T-helper 1 cell treated with Interleukin-12 subunit alpha and Interleukin-12 subunit beta and Interleukin-4 antibody, amounts not matched to agents 30 μg/mL and 1 μg/mL, for 36 hours (primary cell): ENCODE measurements around the gene BICC1.

Experiments used
- H3K27ac Mint-ChIP-seq: one replicate; pipeline ENCODE4 v1.8.0; 2021; ENCODE audit warnings: mild to moderate bottlenecking, mixed read lengths
- H3K27me3 Mint-ChIP-seq: one replicate; pipeline ENCODE4 v1.8.0; 2021; ENCODE audit warnings: low read depth, mixed read lengths
- H3K36me3 Mint-ChIP-seq: one replicate; pipeline ENCODE4 v1.8.0; 2021; ENCODE audit warnings: low read depth, mixed read lengths
- H3K4me1 Mint-ChIP-seq: one replicate; pipeline ENCODE4 v1.8.0; 2021; ENCODE audit warnings: low read depth, mixed read lengths
- H3K4me3 Mint-ChIP-seq: one replicate; pipeline ENCODE4 v1.8.0; 2021; ENCODE audit warnings: mild to moderate bottlenecking, moderate library complexity, mixed read lengths
- H3K9me3 Mint-ChIP-seq: one replicate; pipeline ENCODE4 v1.8.0; 2021; ENCODE audit warnings: mixed read lengths

BICC1 gene

DNA sequence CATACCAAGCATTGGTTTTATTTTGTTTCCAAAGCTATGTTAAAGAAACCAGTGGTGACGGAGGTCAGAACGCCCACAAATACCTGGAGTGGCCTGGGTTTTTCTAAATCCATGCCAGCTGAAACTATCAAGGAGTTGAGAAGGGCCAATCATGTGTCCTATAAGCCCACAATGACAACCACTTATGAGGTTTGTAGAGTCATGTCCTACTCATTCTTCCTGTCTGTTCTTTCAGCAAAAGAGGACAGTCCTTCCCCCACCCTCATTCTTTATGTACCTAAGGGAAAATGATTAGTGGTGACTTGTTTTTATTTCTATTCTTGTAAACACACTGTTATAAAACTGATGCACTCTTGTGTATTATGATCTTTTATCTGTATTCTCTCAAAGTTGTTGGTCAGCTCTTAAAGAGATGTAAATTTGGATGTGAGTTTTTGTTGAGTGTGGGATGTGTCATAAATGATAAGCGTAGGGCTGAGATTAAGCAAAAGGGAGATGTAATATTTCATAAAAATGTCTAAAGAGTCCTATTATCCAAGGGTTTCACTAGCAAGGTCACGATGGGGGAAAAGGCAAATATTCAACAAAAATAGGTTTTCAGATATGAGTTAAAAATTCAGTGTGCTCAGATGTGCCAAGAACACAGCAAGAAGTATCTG lies 294.4 kb downstream of the BICC1 start:
- no peaks in the 10 kb centered on the region for H3K9me3 Mint-ChIP-seq
- H3K36me3 Mint-ChIP-seq, result no peaks in the 10 kb centered on the region
- no peak overlapping the region for H3K4me3 Mint-ChIP-seq
- H3K27ac Mint-ChIP-seq, result no peak overlapping the region
- no peaks in the 10 kb centered on the region for H3K4me1 Mint-ChIP-seq
- H3K27me3 Mint-ChIP-seq, result no peaks in the 10 kb centered on the region

DNA sequence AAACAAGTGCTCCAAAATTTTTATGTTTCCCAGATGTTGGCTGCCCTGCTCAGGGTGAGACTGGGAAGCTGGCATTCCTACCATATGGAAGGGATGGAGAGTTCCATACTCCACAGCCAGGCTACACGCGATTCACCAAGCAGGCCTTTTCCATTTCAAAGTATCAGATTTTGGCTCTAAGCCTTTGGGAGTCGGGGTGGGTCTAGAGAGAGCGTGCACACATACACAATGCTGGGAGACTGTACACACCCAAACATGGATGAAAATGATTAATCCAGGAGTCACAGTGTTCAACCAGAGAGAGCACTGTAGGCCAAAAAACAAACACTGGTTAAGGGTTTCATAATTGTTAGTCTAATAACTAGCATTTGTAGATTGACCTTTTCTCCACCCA lies 295.0 kb downstream of the BICC1 start:
- no peaks in the 10 kb centered on the region for H3K4me1 Mint-ChIP-seq
- H3K36me3 Mint-ChIP-seq, result no peaks in the 10 kb centered on the region
- H3K4me3 Mint-ChIP-seq, result no peak overlapping the region
- no peak overlapping the region for H3K27ac Mint-ChIP-seq
- H3K27me3 Mint-ChIP-seq, result no peaks in the 10 kb centered on the region
- no peaks in the 10 kb centered on the region for H3K9me3 Mint-ChIP-seq

DNA sequence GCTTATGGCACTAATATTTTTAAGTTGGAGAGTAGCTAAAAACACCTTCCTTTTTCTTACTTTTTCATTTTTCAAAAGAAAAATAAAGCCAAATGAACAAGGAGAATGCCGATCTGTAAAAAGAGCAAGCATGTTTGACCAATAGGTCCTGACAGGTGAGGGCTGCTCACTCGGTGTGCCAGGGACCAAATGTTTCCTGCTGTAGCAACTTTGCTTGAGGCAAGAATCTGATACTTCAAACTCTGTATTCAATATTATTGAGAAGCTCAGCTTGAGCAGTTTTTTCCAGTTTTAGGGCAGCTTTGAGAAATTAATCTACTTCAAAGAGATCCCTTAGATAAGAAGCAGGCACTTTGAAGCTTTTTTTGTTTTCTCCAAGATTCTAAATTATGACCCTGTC lies 298.1 kb downstream of the BICC1 start:
- Mint-ChIP-seq H3K27me3 (no peaks in the 10 kb centered on the region), H3K4me3 (no peak overlapping the region), H3K9me3 (no peaks in the 10 kb centered on the region), H3K4me1 (no peaks in the 10 kb centered on the region), H3K36me3 (no peaks in the 10 kb centered on the region), H3K27ac (no peak overlapping the region)

DNA sequence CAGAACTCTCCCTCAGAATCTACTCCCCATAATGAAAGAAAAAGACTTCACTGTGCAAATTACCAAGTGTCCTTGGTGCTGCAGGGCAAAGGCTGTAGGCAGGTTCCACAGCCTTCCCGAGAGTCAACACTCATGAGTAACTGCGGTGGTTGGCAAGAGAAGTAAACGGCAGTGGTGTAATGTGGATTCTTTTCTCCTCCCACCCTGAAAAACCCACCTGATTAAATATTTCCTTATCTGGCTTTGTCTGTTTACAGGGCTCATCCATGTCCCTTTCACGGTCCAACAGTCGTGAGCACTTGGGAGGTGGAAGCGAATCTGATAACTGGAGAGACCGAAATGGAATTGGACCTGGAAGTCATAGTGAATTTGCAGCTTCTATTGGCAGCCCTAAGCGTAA lies 300.9 kb downstream of the BICC1 start:
- H3K27ac Mint-ChIP-seq, result no peak overlapping the region
- H3K9me3 Mint-ChIP-seq, result no peaks in the 10 kb centered on the region
- H3K27me3 Mint-ChIP-seq, result no peaks in the 10 kb centered on the region
- no peak overlapping the region for H3K4me3 Mint-ChIP-seq
- H3K36me3 Mint-ChIP-seq, result no peaks in the 10 kb centered on the region
- no peaks in the 10 kb centered on the region for H3K4me1 Mint-ChIP-seq

DNA sequence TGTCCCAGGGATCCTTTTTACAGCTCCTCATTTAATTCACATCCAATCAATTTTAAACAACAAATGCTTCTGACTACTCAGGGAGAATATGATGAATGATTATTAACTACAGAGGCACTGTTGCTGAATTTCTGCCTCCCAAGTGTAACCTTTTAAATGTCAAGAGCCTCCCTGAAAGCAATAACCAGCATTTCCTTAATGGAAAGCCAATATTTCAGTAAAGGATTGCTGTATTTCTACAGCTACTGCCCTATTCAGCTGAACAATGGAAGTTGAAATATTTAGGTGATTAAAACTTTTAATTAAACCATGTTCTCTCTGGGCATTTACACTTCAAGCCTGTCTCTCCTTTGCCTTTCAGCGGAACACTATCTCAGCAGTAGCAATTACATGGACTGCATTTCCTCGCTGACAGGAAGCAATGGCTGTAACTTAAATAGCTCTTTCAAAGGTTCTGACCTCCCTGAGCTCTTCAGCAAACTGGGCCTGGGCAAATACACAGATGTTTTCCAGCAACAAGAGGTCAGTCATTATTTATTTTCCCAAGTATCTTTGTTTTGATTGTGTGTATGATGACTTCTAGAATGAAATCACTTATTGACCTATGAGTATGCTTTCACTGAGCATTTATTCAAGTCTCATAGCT lies 304.7 kb downstream of the BICC1 start:
- H3K27me3 Mint-ChIP-seq, result no peaks in the 10 kb centered on the region
- H3K4me3 Mint-ChIP-seq, result no peak overlapping the region
- H3K27ac Mint-ChIP-seq, result no peak overlapping the region
- H3K36me3 Mint-ChIP-seq, result no peaks in the 10 kb centered on the region
- H3K4me1 Mint-ChIP-seq, result no peaks in the 10 kb centered on the region
- no peaks in the 10 kb centered on the region for H3K9me3 Mint-ChIP-seq

DNA sequence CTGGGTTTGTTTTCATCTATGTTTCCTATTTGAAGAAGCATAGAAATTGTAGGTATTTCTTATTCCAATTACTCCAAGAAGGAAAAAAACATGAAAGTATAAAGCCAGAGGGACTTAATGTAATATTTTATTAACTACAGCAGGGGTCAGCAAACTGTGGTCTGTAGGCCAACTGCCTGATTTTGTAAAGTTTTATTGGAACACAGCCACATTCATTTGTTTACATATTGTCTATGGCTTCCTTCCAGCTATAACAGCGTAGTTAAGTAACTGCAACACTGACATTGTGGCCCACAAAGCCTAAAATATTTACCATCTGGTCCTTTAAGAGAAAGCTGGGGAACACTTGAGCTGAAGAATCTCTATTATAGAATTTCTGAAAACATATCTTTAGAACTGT lies 306.2 kb downstream of the BICC1 start:
- H3K9me3 Mint-ChIP-seq, result no peaks in the 10 kb centered on the region
- H3K27me3 Mint-ChIP-seq, result no peaks in the 10 kb centered on the region
- no peak overlapping the region for H3K27ac Mint-ChIP-seq
- no peak overlapping the region for H3K4me3 Mint-ChIP-seq
- H3K36me3 Mint-ChIP-seq, result no peaks in the 10 kb centered on the region
- H3K4me1 Mint-ChIP-seq, result no peaks in the 10 kb centered on the region

DNA sequence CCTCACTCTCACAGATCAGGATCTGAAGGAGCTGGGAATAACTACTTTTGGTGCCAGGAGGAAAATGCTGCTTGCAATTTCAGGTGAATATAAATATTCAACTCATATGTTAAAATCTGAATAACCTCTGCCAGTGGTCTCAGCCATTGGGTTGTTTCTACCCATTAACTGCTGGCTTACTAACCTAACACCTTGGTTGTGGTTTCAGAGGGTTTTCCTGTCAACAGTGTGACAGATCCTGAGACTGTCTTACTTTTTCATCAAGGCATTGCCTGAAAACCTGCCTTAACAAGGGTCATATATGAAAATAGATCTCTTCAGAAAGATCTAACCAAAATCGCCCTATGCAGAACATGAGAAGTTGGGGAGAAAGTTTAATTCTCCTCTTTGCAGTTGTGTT lies 307.7 kb downstream of the BICC1 start:
- Mint-ChIP-seq H3K4me3 (no peak overlapping the region), H3K4me1 (no peaks in the 10 kb centered on the region), H3K27ac (no peak overlapping the region), H3K36me3 (no peaks in the 10 kb centered on the region), H3K27me3 (no peaks in the 10 kb centered on the region), H3K9me3 (no peaks in the 10 kb centered on the region)

DNA sequence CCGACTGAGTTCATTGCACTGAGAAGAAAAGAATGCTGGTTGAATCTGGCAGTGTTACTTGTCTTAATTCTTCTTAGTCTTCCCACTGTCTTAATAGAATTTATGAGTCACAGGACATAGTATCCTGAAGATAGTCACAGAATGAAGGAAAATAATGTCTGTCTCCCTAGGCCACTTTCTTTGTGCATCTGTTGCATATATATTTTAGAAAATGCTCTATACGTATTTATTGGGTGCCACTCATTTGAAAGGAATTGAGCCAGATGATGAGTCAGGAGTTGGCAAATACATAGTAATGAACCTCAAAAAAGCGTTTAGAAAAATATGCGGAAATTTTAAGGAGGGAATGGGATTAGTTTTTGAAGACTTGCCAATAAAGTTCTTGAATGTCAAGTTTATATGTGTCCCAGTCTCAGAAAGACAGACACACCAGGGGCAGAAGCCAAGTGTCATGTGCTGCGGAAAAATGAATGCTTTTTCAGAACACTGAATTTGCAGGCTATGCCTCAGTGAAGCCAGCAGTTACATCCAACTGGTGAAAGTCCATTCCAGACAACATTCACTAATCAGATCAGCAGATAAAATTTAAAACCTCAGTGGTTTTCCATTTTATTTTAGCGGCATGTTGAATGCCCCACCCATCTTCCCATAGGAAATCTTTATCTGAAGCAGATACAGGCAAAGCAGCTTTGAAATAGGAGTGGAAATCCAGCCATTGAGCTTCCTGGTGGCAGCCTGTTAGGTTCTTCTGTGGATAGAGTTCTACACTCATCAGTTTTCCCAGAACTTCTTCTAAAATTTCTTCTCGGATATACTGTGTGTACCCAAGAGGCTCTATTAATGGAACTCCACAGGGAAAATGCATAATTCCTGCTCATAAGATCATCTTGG lies 308.4 kb downstream of the BICC1 start:
- H3K9me3 Mint-ChIP-seq, result no peaks in the 10 kb centered on the region
- H3K36me3 Mint-ChIP-seq, result no peaks in the 10 kb centered on the region
- H3K27ac Mint-ChIP-seq, result no peak overlapping the region
- no peak overlapping the region for H3K4me3 Mint-ChIP-seq
- no peaks in the 10 kb centered on the region for H3K27me3 Mint-ChIP-seq
- H3K4me1 Mint-ChIP-seq, result no peaks in the 10 kb centered on the region

DNA sequence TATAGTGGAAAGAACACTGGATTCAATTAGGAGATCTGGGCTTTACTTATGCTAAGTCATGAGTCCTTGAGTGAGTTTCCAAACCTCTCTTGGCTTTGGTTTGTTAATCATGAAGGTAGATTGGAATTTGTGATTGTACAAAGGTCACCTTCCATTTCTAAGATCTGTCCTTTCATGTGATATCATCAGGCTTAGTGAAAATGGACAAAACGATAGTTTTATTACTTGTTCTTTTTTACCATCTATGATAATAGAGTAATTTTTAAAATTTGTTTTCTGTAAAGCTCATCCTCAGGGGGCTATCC lies 309.0 kb downstream of the BICC1 start:
- H3K4me1 Mint-ChIP-seq, result no peaks in the 10 kb centered on the region
- no peak overlapping the region for H3K27ac Mint-ChIP-seq
- H3K36me3 Mint-ChIP-seq, result no peaks in the 10 kb centered on the region
- H3K4me3 Mint-ChIP-seq, result no peak overlapping the region
- H3K9me3 Mint-ChIP-seq, result no peaks in the 10 kb centered on the region
- H3K27me3 Mint-ChIP-seq, result no peaks in the 10 kb centered on the region

DNA sequence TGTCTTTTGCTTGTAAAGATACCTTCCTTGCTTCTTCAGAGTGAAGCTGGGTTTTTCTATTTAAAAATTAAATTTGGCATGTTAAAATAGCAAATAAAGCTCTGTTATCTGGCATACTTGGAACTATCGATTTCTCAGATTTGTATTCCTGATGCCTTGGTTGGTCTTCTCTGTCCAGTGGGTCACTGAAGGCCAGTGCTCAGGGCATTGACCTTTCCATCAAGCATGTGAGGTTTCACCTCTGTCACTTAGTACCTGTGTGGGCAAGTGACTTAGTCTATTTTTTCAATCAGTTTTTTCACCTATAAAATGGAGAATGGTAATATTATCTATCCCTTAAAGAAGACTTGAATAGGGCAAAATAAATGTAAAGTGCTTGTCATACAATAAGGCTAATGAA lies 311.3 kb downstream of the BICC1 start:
- Mint-ChIP-seq H3K36me3 (no peaks in the 10 kb centered on the region), H3K27ac (no peak overlapping the region), H3K9me3 (no peaks in the 10 kb centered on the region)

DNA sequence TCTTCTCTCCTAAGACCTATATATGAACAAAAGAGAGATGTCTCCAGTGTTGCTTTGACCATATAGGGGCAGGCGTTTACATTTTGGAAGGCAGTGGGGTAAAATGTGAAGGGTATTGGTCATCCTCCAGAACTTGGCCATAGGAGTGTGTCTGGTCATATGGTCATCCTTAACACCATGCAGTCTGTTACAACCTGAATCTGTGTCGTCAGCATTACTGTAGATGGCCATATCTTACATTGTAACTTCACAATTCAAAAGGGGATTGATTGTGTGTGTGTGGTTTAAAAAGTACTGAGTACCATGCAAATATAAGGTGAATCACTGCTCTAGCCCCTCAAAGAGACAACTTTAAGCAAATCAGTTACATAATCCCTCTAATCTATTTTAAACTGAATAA lies 311.7 kb downstream of the BICC1 start:
- no peaks in the 10 kb centered on the region for H3K4me1 Mint-ChIP-seq
- H3K4me3 Mint-ChIP-seq, result no peak overlapping the region
- no peak overlapping the region for H3K27ac Mint-ChIP-seq
- no peaks in the 10 kb centered on the region for H3K9me3 Mint-ChIP-seq
- H3K36me3 Mint-ChIP-seq, result no peaks in the 10 kb centered on the region
- H3K27me3 Mint-ChIP-seq, result no peaks in the 10 kb centered on the region

More for the DNA sequence above, 311.3 kb downstream of the BICC1 start:
- no peak overlapping the region for H3K4me3 Mint-ChIP-seq
- no peaks in the 10 kb centered on the region for H3K27me3 Mint-ChIP-seq
- H3K4me1 Mint-ChIP-seq, result no peaks in the 10 kb centered on the region

DNA sequence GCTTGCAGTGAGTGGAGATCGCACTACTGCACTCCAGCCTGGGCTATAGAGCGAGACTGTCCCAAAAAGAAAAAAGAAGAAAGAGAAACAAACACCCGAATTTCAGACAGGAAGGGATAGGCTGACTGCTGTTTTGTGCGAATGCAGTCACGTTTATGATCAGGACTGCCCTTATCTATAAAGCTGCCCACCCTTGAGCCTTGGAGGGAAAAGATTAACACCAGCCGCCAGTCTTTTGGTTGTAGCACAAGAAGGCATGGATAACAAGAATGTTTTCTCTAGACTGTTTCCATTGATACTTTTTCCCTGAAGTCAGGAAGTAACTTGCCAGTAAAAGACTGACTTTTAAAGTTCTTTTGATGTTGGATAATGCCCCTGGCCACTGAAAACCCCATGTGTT lies 314.0 kb downstream of the BICC1 start:
- Mint-ChIP-seq H3K4me3 (no peak overlapping the region), H3K36me3 (no peaks in the 10 kb centered on the region), H3K9me3 (no peaks in the 10 kb centered on the region), H3K27me3 (no peaks in the 10 kb centered on the region), H3K27ac (no peak overlapping the region), H3K4me1 (no peaks in the 10 kb centered on the region)

DNA sequence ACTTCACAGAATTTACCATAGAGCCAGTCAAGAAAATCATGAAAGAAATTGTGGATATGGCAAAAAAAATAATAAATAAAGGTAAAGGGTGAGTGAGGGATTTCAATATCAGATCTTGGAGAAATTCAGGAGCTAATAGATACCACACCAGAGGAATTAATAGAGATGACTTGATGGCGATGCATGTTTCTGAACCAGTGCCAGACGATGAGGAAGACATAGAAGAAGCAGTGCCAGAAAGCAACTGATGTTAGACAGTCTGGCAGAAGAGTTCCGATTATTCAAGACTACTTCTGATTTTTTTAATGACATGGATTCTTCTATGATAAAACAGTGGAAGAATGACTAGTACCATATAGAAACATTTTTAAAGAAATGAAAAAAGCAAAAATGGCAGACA lies 314.7 kb downstream of the BICC1 start:
- no peak overlapping the region for H3K27ac Mint-ChIP-seq
- H3K4me1 Mint-ChIP-seq, result no peaks in the 10 kb centered on the region
- H3K36me3 Mint-ChIP-seq, result no peaks in the 10 kb centered on the region
- H3K27me3 Mint-ChIP-seq, result no peaks in the 10 kb centered on the region
- no peaks in the 10 kb centered on the region for H3K9me3 Mint-ChIP-seq
- H3K4me3 Mint-ChIP-seq, result no peak overlapping the region

DNA sequence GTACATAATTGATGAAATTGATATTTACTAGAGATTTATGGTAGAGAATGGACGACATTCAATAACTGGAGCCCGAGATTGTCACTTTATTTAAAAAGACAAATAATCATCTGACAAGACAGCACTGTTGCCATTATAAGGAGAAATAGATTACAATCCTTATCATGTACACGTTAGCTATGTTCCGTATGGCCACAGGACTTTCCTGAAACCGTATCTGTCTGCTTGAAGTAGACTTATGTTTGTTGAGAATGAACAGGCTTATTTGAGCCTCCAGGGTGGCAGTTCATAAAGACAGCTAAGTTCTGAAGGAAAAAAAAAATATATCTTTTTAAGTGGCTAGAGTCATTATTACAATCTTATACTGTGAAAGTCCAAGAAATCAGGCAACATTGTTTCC lies 317.2 kb downstream of the BICC1 start:
- no peaks in the 10 kb centered on the region for H3K9me3 Mint-ChIP-seq
- H3K36me3 Mint-ChIP-seq, result no peaks in the 10 kb centered on the region
- H3K27me3 Mint-ChIP-seq, result peaks cover 5% of the 10 kb centered on the region
- no peak overlapping the region for H3K4me3 Mint-ChIP-seq
- no peaks in the 10 kb centered on the region for H3K4me1 Mint-ChIP-seq
- no peak overlapping the region for H3K27ac Mint-ChIP-seq

DNA sequence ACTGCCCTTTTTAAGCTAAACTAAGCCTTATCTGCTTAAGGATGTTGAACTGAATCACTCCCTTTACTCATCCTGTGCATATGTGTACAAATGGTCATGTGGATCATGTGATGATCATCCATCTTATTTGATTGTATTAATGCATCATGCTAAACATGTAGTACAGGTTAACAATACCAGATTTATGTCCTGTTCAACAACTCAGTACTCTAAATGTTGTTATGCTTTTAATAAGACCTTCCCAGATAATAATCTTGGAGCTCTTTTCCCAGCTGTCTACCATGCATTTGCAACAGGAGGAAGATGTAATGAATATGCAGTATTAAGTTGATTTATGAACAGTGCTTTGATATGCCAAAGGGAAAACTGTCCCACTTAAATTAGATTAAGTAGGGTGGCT lies 318.0 kb downstream of the BICC1 start:
- no peaks in the 10 kb centered on the region for H3K9me3 Mint-ChIP-seq
- H3K27ac Mint-ChIP-seq, result no peak overlapping the region
- peaks cover 5% of the 10 kb centered on the region for H3K27me3 Mint-ChIP-seq
- no peaks in the 10 kb centered on the region for H3K4me1 Mint-ChIP-seq
- no peak overlapping the region for H3K4me3 Mint-ChIP-seq
- no peaks in the 10 kb centered on the region for H3K36me3 Mint-ChIP-seq
